Kidney (tissue), 14 donors: ENCODE results near the gene KCNAB2. TPM values are rescaled to one million over a fixed set of nuclear protein-coding genes. Genes with fewer than 3 reads are reported as not detected.

Source experiments
- DNase-seq, 5 donors: peaks; one replicate each; pipeline ENCODE4 v3.0.0-alpha.2; 2013 to 2020
- FAIRE-seq: peaks from 2 replicates; lab custom pipeline; 2012; peaks lifted over from hg19 to GRCh38; lab: Jason Lieb, UNC
- H3K27ac ChIP-seq, 2 donors: one replicate each; pipeline ENCODE4 v1.7.0; 2013; ENCODE audit warnings: low read depth in 2 of 2, low read length in 2 of 2, inconsistent platforms in 1 of 2
- H3K27me3 ChIP-seq: one replicate; pipeline ENCODE4 v1.7.1; 2013; ENCODE audit warnings: low read length, inconsistent platforms; ENCODE audit not compliant: control insufficient read depth, insufficient read depth
- H3K36me3 ChIP-seq, 3 donors: one replicate each; pipeline versions ENCODE4 v1.7.0 to v1.7.1; 2013; ENCODE audit warnings: low read length in 3 of 3, control low read depth in 1 of 3, inconsistent platforms in 1 of 3; ENCODE audit not compliant: insufficient read depth in 3 of 3, control insufficient read depth in 2 of 3
- H3K4me1 ChIP-seq, 3 donors: one replicate each; pipeline versions ENCODE4 v1.7.0 to v1.7.1; 2013; ENCODE audit warnings: low read length in 3 of 3, inconsistent platforms in 1 of 3, low read depth in 1 of 3; ENCODE audit not compliant: control insufficient read depth in 2 of 3, insufficient read depth in 2 of 3
- H3K4me3 ChIP-seq, 3 donors: one replicate each; pipeline versions ENCODE4 v1.7.0 to v1.8.1; 2013; ENCODE audit warnings: low read length in 3 of 3, control low read depth in 1 of 3, inconsistent platforms in 1 of 3
- H3K9ac ChIP-seq, 3 donors: one replicate each; pipeline versions ENCODE4 v1.7.0 to v1.7.1; 2013; ENCODE audit warnings: low read length in 3 of 3, control low read depth in 1 of 3, inconsistent platforms in 1 of 3
- H3K9me3 ChIP-seq, 3 donors: one replicate each; pipeline versions ENCODE4 v1.7.0 to v1.7.1; 2013; ENCODE audit warnings: low read length in 3 of 3, control low read depth in 1 of 3, inconsistent platforms in 1 of 3; ENCODE audit not compliant: control insufficient read depth in 2 of 3, insufficient read depth in 1 of 3
- intact Hi-C: fragments of 100-400 bp; cut with DNase I; formaldehyde crosslinking; loops from one replicate; pipeline ENCODE4 v1.11.1; 2022
- polyA plus RNA-seq: library from polyadenylated mRNA; stranded (reverse); fragments of 350-450 nt; fragmentation: Illumina TruSeq; extraction: RNeasy Lipid Tissue Mini Kit (QIAGEN cat#74804); gene quantifications from one replicate; pipeline ENCODE4 v1.2.3, GENCODE V29; 2014; ENCODE audit warnings: low read depth, low replicate concordance; ENCODE audit not compliant: insufficient read depth
- total RNA-seq: library from RNA; stranded (reverse); fragmentation: NEBNext Ultra II Directional; extraction: Animal tissue kit (Norgen Biotek cat#: 25700); gene quantifications from one replicate; pipeline ENCODE4 v1.2.1, GENCODE V29; 2021
- TF ChIP-seq, protein P1 (sequence below): IDR thresholded peaks from 3 replicates; pipeline ENCODE4 v1.5.1; 2012; ENCODE audit warnings: mild to moderate bottlenecking, moderate library complexity, borderline replicate concordance; ENCODE audit not compliant: insufficient read depth; ENCODE audit errors: extremely low read depth
- donor health status: control.
- donor health status: control.
- donor health status: control.
- donor health status: control.
- donor health status: control.
- donor health status: DM: yes; HTN: yes; CAD: no.
- donor health status: Normal renal cell carcinoma (clear cell type).

Gene KCNAB2
- total and polyA plus RNA-seq, 2 donors from 2014 or later = 19.6 to 28.1 TPM

DNA sequence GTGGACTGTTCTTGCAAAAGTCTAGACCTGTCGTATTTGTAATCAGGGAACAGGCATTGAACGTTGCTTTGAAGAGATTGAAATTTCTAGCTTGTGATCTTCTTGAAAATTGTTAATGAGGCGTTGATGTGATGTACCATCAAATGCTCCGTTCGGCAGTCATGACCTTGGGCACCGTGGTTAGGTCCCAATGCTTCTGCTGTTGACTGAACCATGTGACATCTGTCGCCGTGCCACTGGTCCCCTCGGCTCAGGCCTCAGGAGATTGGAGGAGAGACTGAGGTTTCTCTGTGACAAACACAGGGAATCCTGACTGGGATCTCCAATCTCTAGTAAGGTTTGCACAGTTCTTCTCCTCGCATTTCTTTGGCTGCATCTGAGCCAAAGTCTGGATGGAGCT, 18.1 kb upstream of the KCNAB2 start:
- Histone ChIP-seq H3K4me3 (no peak overlapping the region), H3K9me3 (no peaks in the 10 kb centered on the region), H3K36me3 (no peaks in the 10 kb centered on the region), H3K9ac (no peak overlapping the region), H3K27me3 (no peaks in the 10 kb centered on the region), H3K27ac (no peak overlapping the region), H3K4me1 (peaks cover 0 to 2% (median 0%) of the 10 kb centered on the region in 3 donors)
- intact Hi-C loops = no loop called here
- FAIRE-seq (no peak), DNase-seq (no peak)
- TF ChIP-seq, protein P1, sequence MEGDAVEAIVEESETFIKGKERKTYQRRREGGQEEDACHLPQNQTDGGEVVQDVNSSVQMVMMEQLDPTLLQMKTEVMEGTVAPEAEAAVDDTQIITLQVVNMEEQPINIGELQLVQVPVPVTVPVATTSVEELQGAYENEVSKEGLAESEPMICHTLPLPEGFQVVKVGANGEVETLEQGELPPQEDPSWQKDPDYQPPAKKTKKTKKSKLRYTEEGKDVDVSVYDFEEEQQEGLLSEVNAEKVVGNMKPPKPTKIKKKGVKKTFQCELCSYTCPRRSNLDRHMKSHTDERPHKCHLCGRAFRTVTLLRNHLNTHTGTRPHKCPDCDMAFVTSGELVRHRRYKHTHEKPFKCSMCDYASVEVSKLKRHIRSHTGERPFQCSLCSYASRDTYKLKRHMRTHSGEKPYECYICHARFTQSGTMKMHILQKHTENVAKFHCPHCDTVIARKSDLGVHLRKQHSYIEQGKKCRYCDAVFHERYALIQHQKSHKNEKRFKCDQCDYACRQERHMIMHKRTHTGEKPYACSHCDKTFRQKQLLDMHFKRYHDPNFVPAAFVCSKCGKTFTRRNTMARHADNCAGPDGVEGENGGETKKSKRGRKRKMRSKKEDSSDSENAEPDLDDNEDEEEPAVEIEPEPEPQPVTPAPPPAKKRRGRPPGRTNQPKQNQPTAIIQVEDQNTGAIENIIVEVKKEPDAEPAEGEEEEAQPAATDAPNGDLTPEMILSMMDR = no peak

DNA sequence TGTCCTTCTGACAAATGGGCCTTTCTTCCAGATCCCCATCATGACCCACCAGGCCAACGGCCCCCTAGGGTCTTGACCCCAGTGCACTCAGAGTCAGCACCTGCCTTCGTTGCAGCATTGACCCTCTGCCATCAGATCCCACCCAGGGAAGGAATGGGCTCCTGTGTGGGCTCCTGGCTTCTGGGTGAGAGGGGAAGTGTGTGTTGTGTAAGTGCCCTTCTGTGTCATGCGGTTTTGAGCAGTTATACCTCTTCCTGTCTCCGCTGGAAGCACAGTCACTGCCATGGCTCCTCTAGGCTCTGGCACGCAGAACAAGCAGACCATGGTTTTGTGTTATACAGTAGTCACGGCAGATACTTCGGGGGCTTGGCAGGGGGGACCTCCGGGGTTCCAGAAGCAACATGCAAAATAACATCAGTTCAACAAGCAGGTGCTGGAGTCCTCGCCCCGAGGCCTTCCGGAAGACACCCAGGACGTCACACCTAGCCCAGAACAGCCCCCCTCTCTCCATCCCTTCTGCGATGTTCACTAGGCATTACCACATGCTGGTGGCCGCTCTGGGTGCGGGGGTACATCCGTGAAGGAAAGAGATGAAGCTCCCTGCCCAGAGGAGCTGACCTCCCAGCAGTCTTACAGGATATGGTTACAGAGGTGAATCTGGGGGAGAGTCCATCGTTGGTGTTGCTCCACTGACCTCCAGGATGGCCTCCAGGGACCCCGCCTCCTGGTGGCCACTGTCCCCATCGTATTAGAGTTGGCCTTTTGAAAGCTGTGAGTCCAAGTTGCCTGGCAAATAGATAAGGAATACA, 17.4 kb upstream of the KCNAB2 start:
- no peak for FAIRE-seq
- peaks cover 2% of the 10 kb centered on the region for H3K27me3 ChIP-seq
- H3K4me1 ChIP-seq = peaks cover 0 to 2% (median 0%) of the 10 kb centered on the region in 3 donors
- no peak overlapping the region for H3K27ac ChIP-seq
- H3K9ac ChIP-seq = no peak overlapping the region
- no peaks in the 10 kb centered on the region for H3K36me3 ChIP-seq
- no peak for DNase-seq
- intact Hi-C loops = no loop called here
- no peaks in the 10 kb centered on the region for H3K9me3 ChIP-seq
- TF ChIP-seq, protein P1 = no peak
- no peak overlapping the region for H3K4me3 ChIP-seq

DNA sequence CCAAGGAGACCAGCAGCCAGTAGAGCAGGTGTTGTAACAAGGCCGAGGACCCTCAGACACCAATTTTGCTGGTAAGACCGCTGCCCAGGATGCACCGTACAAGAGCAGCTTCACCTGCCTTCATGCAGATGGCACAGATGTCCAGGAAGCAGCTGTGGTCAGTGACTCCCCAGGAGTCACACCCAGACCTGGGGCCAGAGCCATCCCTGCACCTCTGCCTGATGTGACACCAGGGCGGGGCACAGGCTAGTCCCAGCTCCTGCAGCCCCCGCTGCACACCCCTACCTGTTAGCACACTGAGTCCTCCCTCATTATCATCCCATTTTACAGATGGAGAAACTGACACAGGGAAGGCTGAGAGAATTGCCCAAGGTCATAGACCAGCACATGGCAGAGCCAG, 16.3 kb upstream of the KCNAB2 start:
- no peak overlapping the region for H3K27ac ChIP-seq
- DNase-seq = no peak
- H3K9me3 ChIP-seq = no peaks in the 10 kb centered on the region
- TF ChIP-seq, protein P1 = no peak
- no peaks in the 10 kb centered on the region for H3K36me3 ChIP-seq
- H3K4me1 ChIP-seq = peaks cover 0 to 2% (median 0%) of the 10 kb centered on the region in 3 donors
- H3K4me3 ChIP-seq = no peak overlapping the region
- intact Hi-C loops = no loop called here
- peaks cover 3% of the 10 kb centered on the region for H3K27me3 ChIP-seq
- no peak for FAIRE-seq
- no peak overlapping the region for H3K9ac ChIP-seq
